H9 (cell line): ENCODE results near the gene ANKRD11. TPM values are rescaled to one million over a fixed set of nuclear protein-coding genes. Genes with fewer than 3 reads are reported as not detected.

ENCODE experiments used
- DNase-seq: peaks from one replicate; pipeline ENCODE4 v3.0.0-alpha.2; 2017
- H2AFZ ChIP-seq: one replicate; pipeline ENCODE4 v1.6.1; 2013; ENCODE audit warnings: mild to moderate bottlenecking, low read length, control low read depth, moderate library complexity
- H2AK5ac ChIP-seq: 2 replicates; pipeline ENCODE4 v1.6.1; 2013; ENCODE audit warnings: low read length, control low read depth, mixed read lengths; ENCODE audit not compliant: insufficient read length
- H2BK120ac ChIP-seq: one replicate; pipeline ENCODE4 v1.6.1; 2013; ENCODE audit warnings: low read depth, mild to moderate bottlenecking, low read length, control low read depth, inconsistent platforms; ENCODE audit not compliant: poor library complexity, severe bottlenecking
- H2BK12ac ChIP-seq: 2 replicates; pipeline ENCODE4 v1.6.1; 2013; ENCODE audit warnings: low read length, control low read depth, mixed read lengths, low read depth; ENCODE audit not compliant: insufficient read length
- H2BK15ac ChIP-seq: 2 replicates; pipeline ENCODE4 v1.6.1; 2013; ENCODE audit warnings: low read depth, low read length, control low read depth
- H2BK20ac ChIP-seq: one replicate; pipeline ENCODE4 v1.6.1; 2013; ENCODE audit warnings: low read depth, mild to moderate bottlenecking, low read length, control low read depth, inconsistent platforms; ENCODE audit not compliant: poor library complexity, severe bottlenecking
- H2BK5ac ChIP-seq: 2 replicates; pipeline ENCODE4 v1.6.1; 2013; ENCODE audit warnings: low read length, control low read depth, mixed read lengths; ENCODE audit not compliant: insufficient read length
- H3K14ac ChIP-seq: 2 replicates; pipeline ENCODE4 v1.6.1; 2013; ENCODE audit warnings: low read length, control low read depth; ENCODE audit not compliant: insufficient read depth
- H3K18ac ChIP-seq: 2 replicates; pipeline ENCODE4 v1.6.1; 2013; ENCODE audit warnings: low read depth, mild to moderate bottlenecking, mixed read lengths, low read length, control low read depth; ENCODE audit not compliant: insufficient read length
- H3K23ac ChIP-seq: 2 replicates; pipeline ENCODE4 v1.6.1; 2013; ENCODE audit warnings: low read length, control low read depth, mixed read lengths, low read depth; ENCODE audit not compliant: insufficient read length
- H3K23me2 ChIP-seq: 2 replicates; pipeline ENCODE4 v1.6.1; 2013; ENCODE audit warnings: low read depth, mild to moderate bottlenecking, mixed read lengths, low read length, control low read depth; ENCODE audit not compliant: insufficient read length, poor library complexity, severe bottlenecking
- H3K27ac ChIP-seq: 2 replicates; pipeline ENCODE4 v1.5.1; 2013; ENCODE audit warnings: low read length, control low read depth, mixed read lengths, low read depth; ENCODE audit not compliant: insufficient read length
- H3K27me3 ChIP-seq: 2 replicates; pipeline ENCODE4 v1.6.1; 2013; ENCODE audit warnings: low read length, control low read depth, inconsistent platforms; ENCODE audit not compliant: insufficient read depth
- H3K4ac ChIP-seq: 2 replicates; pipeline ENCODE4 v1.6.1; 2013; ENCODE audit warnings: low read depth, mild to moderate bottlenecking, control low read depth, inconsistent platforms, low read length, moderate library complexity
- H3K4me1 ChIP-seq: 2 replicates; pipeline ENCODE4 v1.6.1; 2013; ENCODE audit warnings: low read length, control low read depth, inconsistent platforms; ENCODE audit not compliant: insufficient read depth
- H3K4me2 ChIP-seq: 2 replicates; pipeline ENCODE4 v1.6.1; 2013; ENCODE audit warnings: low read length, control low read depth, mixed read lengths; ENCODE audit not compliant: insufficient read length, insufficient read depth
- H3K56ac ChIP-seq: 2 replicates; pipeline ENCODE4 v1.6.1; 2013; ENCODE audit warnings: low read depth, mild to moderate bottlenecking, mixed read lengths, low read length, control low read depth; ENCODE audit not compliant: insufficient read length
- H3K79me1 ChIP-seq: 2 replicates; pipeline ENCODE4 v1.6.1; 2013; ENCODE audit warnings: low read depth, mild to moderate bottlenecking, moderate library complexity, low read length, control low read depth, inconsistent platforms; ENCODE audit not compliant: insufficient read depth, poor library complexity, severe bottlenecking
- H3K79me2 ChIP-seq: 2 replicates; pipeline ENCODE4 v1.6.1; 2013; ENCODE audit warnings: low read length, control low read depth, inconsistent platforms; ENCODE audit not compliant: insufficient read depth
- H3K9ac ChIP-seq: 2 replicates; pipeline ENCODE4 v1.6.1; 2013; ENCODE audit warnings: low read length, control low read depth, mixed read lengths; ENCODE audit not compliant: insufficient read length; ENCODE audit errors: extremely low read depth
- H3K9me3 ChIP-seq: one replicate; pipeline ENCODE4 v1.6.1; 2013; ENCODE audit warnings: low read depth, low read length, inconsistent platforms; ENCODE audit not compliant: control insufficient read depth
- H3T11ph ChIP-seq: one replicate; pipeline ENCODE4 v1.6.1; 2013; ENCODE audit warnings: mild to moderate bottlenecking, low read length, control low read depth, inconsistent platforms
- H4K20me1 ChIP-seq: one replicate; pipeline ENCODE4 v1.6.1; 2013; ENCODE audit not compliant: control insufficient read depth, insufficient read length, insufficient read depth
- H4K5ac ChIP-seq: 2 replicates; pipeline ENCODE4 v1.6.1; 2013; ENCODE audit warnings: low read depth, mild to moderate bottlenecking, mixed read lengths, low read length, control low read depth; ENCODE audit not compliant: insufficient read length
- H4K8ac ChIP-seq: replicated peaks from 2 replicates; pipeline ENCODE4 v1.6.1; 2013; ENCODE audit warnings: low read length, control low read depth, mixed read lengths, low read depth; ENCODE audit not compliant: insufficient read length
- H4K91ac ChIP-seq: 2 replicates; pipeline ENCODE4 v1.6.1; 2013; ENCODE audit warnings: low read depth, mild to moderate bottlenecking, moderate library complexity, mixed read lengths, low read length, control low read depth; ENCODE audit not compliant: insufficient read length
- H3K27ac Mint-ChIP-seq, 3 experiments: 2 replicates in 2 of 3; 3 replicates in 1 of 3; pipeline ENCODE4 v1.8.0; 2020 to 2021; ENCODE audit warnings: mixed read lengths in 3 of 3, mild to moderate bottlenecking in 1 of 3, moderate library complexity in 1 of 3
- H3K27me3 Mint-ChIP-seq: 2 replicates; pipeline ENCODE4 v1.8.0; 2021; ENCODE audit warnings: low read depth, mild to moderate bottlenecking, moderate library complexity, mixed read lengths
- H3K36me3 Mint-ChIP-seq, 3 experiments: 2 replicates in 2 of 3; 3 replicates in 1 of 3; pipeline ENCODE4 v1.8.0; 2020 to 2021; ENCODE audit warnings: low read depth in 3 of 3, mixed read lengths in 3 of 3; ENCODE audit not compliant: insufficient read depth in 1 of 3
- H3K4me1 Mint-ChIP-seq, 2 experiments: 2 replicates each; pipeline ENCODE4 v1.8.0; 2020; ENCODE audit warnings: mixed read lengths in 2 of 2
- H3K4me3 Mint-ChIP-seq, 2 experiments: 2 replicates in 1 of 2; 3 replicates in 1 of 2; pipeline ENCODE4 v1.8.0; 2020 to 2021; ENCODE audit warnings: mild to moderate bottlenecking in 2 of 2, mixed read lengths in 2 of 2, moderate library complexity in 1 of 2
- H3K9me3 Mint-ChIP-seq, 2 experiments: 2 replicates in 1 of 2; 3 replicates in 1 of 2; pipeline ENCODE4 v1.8.0; 2020; ENCODE audit warnings: mild to moderate bottlenecking in 2 of 2, mixed read lengths in 2 of 2, moderate library complexity in 1 of 2
- CTCF ChIP-seq: fragments of 200-600 bp; sonication (generic); conservative IDR thresholded peaks from 3 replicates; pipeline ENCODE4 v1.8.0; 2021; ENCODE audit warnings: antibody characterized with exemption, mild to moderate bottlenecking
- WGBS: extraction: QIAGEN DNeasy Blood & Tissue Kit; methylation state at CpG from one replicate; pipeline ENCODE4 v1.1.7; 2013; ENCODE audit warnings: missing lambda C conversion rate, low lambda C conversion rate, mixed read lengths; ENCODE audit not compliant: insufficient read length; ENCODE audit errors: extremely low coverage; 5-methylcytosine and 5-hydroxymethylcytosine counted together
- total RNA-seq: library from RNA; stranded (reverse); gene quantifications from 2 replicates; pipeline ENCODE4 v1.2.1, GENCODE V29; 2021

ANKRD11 gene
- total RNA-seq, 1 experiment from 2014 or later, result 181 TPM

- H3T11ph ChIP-seq, result no peak overlapping the region
- Mint-ChIP-seq H3K9me3 (peaks cover 3 to 6% of the 10 kb centered on the region in 2 experiments; a peak in 2 of 5 replicates), H3K27ac (no peak overlapping the region; a peak in 1 of 7 replicates), H3K36me3 (peaks cover 9 to 19% (median 11%) of the 10 kb centered on the region in 3 experiments), H3K4me3 (no peak overlapping the region), H3K4me1 (peaks cover 27% of the 10 kb centered on the region in 2 experiments), H3K27me3 (no peaks in the 10 kb centered on the region)
- no peak overlapping the region for H3K4me2 ChIP-seq
- H2BK5ac ChIP-seq, result no peak overlapping the region
- no CpG with 5 or more reads among the region's 12 CpGs for WGBS
- H3K9me3 ChIP-seq, result no peaks in the 10 kb centered on the region
- no peak overlapping the region for H4K5ac ChIP-seq
- H2BK12ac ChIP-seq, result no peak overlapping the region
- no peak overlapping the region for H3K14ac ChIP-seq
- H3K27ac ChIP-seq, result no peak overlapping the region
- H3K23me2 ChIP-seq, result no peaks in the 10 kb centered on the region
- no peak overlapping the region for H3K4ac ChIP-seq
- H3K9ac ChIP-seq, result no peak overlapping the region
- H3K79me1 ChIP-seq, result peaks cover 2% of the 10 kb centered on the region
- H2AK5ac ChIP-seq, result no peak overlapping the region
- H4K91ac ChIP-seq, result no peak overlapping the region
- H2BK20ac ChIP-seq, result no peak overlapping the region
- H3K27me3 ChIP-seq, result no peaks in the 10 kb centered on the region
- H3K79me2 ChIP-seq, result peaks cover 74% of the 10 kb centered on the region
- H4K20me1 ChIP-seq, result peaks cover 3% of the 10 kb centered on the region
- no peak overlapping the region for H2BK15ac ChIP-seq
- peaks cover 6% of the 10 kb centered on the region for H3K4me1 ChIP-seq
- no peak overlapping the region for H2BK120ac ChIP-seq
- no peak overlapping the region for H3K23ac ChIP-seq
- DNase-seq, result no peak
- no peak for TF ChIP-seq CTCF
- no peak overlapping the region for H3K56ac ChIP-seq
- H4K8ac ChIP-seq, result no peak overlapping the region
- H2AFZ ChIP-seq, result no peak overlapping the region
- no peak overlapping the region for H3K18ac ChIP-seq
Observed at GRCh38 chr16:89431158-89431584, 59.2 kb downstream of the ANKRD11 start.
